HG03342 (cell line): Measurements from ENCODE around the gene EIF5B.
"Not testable (repeated sequence)": the region's sequence is repeated elsewhere in the genome, so short reads cannot be mapped to it uniquely, and the experiment has no call there.

ENCODE experiments used
- ATAC-seq: cut with Tn5 transposase; IDR thresholded peaks from one replicate; pipeline ENCODE4 v1.9.1; 2021; ENCODE audit warnings: mild to moderate bottlenecking, moderate library complexity; ENCODE audit not compliant: unreplicated experiment

The EIF5B gene

GRCh38 chr2:99356853-99357252 is 19.7 kb downstream of the EIF5B start:
- ATAC-seq, result no peak

DNA sequence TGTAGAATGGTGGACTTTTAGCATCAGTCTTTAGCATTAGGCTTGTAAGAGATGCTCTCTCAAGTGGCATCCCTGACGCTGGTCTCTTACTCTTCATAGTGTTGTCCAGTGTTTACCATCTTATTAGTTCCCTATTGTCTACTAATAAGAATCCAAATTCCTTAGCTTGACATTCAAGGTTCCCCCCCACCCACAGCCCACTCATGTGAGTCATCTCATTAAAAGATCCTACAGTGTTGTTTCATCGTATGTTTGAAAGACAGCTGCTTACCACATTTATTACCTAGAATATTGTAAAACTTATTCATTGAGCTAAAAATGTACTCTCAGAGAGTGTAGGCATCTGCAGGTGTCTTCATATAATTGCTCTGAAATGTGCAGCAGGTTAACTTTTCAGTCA is 28.5 kb downstream of the EIF5B start:
- no peak for ATAC-seq

GRCh38 chr2:99368854-99369253 is 31.7 kb downstream of the EIF5B start:
- ATAC-seq, result not testable (repeated sequence)

DNA sequence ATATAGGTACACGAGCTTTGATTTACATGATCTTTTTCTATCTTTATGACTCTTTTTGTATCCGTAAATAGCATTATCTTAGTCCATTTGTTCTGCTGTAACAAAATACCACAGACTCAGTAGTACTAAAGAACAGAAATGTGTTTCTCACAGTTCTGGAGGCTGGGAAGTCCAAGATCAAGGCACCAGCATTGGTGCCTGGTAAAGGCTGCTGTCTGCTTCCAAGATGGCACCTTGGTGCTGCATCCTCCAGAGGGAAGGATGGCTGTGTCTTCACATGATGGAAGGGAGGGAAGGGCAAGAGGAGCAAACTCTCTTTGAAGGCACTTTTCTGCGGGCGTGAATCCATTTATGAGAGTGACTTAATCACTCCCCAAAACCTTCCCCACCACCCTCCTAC is 36.0 kb downstream of the EIF5B start:
- no peak for ATAC-seq

GRCh38 chr2:99374747-99375146 is 37.6 kb downstream of the EIF5B start:
- ATAC-seq, result no peak

DNA sequence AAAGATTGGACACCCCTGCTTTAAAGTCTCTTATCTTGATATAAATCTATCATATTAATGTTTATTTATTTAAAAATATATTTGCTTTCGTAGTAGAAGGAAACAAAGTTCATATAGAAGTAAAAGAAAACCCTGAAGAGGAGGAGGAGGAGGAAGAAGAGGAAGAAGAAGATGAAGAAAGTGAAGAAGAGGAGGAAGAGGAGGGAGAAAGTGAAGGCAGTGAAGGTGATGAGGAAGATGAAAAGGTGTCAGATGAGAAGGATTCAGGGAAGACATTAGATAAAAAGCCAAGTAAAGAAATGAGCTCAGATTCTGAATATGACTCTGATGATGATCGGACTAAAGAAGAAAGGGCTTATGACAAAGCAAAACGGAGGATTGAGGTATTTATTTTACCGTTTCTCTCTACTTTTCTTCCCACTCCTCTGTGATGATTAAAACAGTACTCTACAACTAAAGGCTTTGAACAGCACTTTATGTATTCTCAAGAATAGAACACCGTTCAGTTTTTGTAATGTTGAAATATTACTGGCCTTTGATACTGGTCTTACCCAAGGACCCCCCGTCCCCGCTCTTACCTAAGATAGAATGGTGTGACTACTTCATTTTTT is 39.2 kb downstream of the EIF5B start:
- no peak for ATAC-seq

DNA sequence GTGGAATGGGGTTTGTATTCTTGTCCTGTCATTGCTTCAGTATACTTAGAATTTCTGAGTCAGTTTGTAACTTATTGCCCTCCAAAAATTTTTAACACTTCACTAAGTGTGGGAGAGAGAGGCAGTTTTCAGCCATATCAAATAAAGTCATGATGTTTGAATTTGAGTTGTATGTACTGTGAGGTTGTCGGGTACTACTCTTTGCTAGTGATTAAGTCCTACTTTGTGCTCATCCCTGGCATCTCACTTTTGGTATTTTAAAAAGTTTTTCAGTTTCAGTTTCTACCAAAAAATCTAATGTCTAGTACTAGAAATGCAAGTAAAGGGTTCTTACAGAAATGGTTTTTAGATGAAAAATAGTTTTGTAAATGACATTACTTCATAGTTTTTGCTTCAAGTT is 40.7 kb downstream of the EIF5B start:
- ATAC-seq, result no peak

GRCh38 chr2:99380376-99381010 is 43.3 kb downstream of the EIF5B start:
- no peak for ATAC-seq

DNA sequence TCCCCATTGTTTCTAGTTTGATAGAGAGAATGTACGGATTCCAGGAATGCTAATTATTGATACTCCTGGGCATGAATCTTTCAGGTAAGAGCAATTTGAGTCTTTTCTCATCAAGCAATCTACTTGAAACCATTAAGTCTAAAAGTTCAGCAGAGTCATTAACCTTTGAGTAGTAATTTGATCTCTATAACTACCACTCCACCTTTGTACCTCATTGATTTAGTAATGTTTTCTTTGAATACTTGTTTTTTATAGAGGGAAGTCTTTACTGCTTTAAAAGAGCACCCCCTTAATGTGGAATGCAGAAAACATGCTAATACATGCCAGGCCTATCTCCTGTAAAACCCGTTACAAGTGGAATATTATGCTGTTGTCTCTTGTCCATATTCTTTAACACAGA is 45.0 kb downstream of the EIF5B start:
- ATAC-seq, result no peak

DNA sequence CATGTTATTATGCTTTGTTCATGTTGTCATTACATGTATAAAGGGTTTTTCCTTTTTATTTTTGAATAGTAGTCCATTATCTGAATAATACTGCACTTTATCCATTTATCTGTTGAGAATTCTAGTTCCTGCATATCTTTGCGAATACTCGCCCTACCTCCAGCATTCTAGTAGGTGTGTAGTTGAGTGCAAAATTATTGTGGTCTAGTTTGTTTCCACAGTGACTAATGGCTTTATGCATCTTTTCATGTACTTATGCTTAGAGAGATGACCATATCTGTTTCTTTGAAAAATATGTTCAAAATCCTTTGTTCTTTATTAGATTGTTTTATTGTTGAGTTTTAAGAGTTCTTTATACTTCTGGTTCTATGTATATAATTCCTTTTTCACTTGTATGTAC is 48.8 kb downstream of the EIF5B start:
- no peak for ATAC-seq

GRCh38 chr2:99388892-99389291 is 51.7 kb downstream of the EIF5B start:
- ATAC-seq, result no peak

GRCh38 chr2:99389371-99389770 is 52.2 kb downstream of the EIF5B start:
- no peak for ATAC-seq

GRCh38 chr2:99389946-99390345 is 52.8 kb downstream of the EIF5B start:
- ATAC-seq, result no peak

GRCh38 chr2:99395589-99396130 is 58.5 kb downstream of the EIF5B start:
- ATAC-seq, result no peak

DNA sequence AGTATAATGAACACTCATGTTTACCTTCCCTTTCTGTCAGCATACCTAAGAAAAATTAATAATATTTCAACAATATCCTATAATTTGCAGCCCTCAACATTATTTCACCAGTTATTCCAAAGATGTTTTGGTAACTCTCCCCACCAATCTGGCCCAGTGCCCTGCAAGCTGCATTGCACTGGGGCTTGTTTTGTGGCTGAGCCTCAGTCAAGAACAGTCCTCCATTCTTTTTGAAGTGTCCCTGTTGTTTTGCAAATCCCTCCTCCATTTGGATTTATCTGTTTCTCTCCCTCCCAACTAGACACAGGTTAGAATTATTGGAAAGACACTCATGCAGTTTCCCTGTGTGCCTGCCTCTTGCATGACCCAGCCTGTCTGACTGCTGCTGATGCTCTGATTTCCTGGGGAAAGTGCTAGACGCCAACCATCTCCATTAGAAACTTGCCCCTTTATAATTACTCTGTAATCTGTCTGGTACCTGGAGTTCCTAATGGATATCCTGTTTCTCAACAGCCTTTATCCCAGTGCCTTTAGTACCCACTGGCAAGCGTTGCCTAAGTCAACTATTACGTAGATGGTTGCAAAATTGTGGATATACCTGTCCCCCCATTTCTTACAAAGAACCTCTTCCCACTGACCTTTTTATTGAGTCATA is 60.2 kb downstream of the EIF5B start:
- no peak for ATAC-seq

DNA sequence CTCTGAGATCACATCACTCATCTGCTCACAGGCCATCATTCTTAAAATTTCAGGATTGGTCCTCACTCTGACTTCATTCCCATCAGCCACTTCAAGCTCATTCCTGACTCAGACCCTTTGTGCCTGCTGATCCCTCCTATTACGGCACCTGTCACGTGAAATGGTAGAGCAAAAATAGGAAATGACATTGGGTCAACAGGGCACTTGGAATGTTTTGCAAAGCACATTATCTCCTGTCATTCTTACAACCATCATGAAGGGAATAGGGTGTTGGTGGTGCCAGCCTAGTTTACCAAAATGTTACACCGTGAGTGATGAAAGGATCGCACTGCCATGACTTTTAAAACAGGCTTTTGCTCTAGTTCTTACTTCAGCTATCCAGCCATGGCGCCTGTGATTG is 61.1 kb downstream of the EIF5B start:
- ATAC-seq, result no peak

DNA sequence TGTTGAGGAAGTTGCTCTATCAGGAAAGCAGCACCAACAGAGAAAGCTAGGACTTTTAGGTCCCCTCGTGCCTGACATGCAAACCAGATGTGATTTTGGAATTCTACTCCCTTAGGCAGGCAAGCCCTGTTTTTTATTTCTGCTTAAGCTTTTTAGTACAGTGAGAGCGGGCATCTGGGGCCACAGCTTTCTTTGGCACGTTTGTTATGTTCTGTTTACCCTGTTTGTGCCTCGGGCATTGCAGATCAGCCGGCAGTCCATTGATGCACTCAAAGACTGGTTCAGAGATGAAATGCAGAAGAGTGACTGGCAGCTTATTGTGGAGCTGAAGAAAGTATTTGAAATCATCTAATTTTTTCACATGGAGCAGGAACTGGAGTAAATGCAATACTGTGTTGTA is 61.9 kb downstream of the EIF5B start:
- no peak for ATAC-seq

- ATAC-seq, result no peak
Observed at GRCh38 chr2:99399795-99400194, 62.6 kb downstream of the EIF5B start.

- ATAC-seq, result no peak
Observed at GRCh38 chr2:99401841-99402240, 64.7 kb downstream of the EIF5B start.

GRCh38 chr2:99403084-99403483 is 65.9 kb downstream of the EIF5B start:
- ATAC-seq, result no peak

DNA sequence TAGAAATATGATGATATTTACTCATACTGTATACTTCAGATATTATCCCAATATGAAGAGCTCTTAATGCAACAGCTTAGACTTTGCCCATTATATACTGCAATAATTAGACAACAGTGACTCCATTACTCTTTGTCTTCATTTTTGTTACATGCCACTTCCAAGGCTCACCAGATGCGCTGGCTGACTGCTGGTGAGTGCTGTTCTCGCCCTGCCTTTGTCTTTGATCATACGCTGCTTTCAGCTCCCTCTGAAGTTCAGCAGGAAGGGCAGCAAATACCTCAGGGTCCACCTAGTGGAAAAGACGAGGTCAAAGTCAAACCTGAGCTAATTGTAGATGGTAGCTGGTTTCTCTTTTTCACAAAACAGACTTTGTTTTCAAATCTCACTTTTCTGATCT is 66.3 kb downstream of the EIF5B start:
- no peak for ATAC-seq
